Measurements from ENCODE around the gene CDK14.

DNA sequence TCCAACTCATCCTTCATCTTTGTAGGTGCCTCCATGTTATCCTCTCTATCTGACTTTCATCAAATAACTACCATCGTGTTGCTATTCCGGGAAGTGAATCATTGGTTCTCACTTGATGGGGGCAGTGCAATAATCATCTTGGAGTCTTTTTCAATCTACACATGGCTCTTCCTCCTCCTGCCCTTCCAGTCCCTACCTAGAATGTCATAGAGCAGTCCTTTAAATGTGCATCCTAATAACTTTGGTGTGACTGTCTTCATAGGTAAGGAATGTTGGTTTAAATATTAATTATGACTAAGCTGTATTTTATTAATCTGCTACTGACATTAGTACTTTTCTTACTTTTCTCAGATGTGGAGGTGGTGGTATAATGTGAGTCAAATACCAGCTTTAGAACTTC is 8.4 kb upstream of the CDK14 start:
- TF ChIP-seq, protein P1, sequence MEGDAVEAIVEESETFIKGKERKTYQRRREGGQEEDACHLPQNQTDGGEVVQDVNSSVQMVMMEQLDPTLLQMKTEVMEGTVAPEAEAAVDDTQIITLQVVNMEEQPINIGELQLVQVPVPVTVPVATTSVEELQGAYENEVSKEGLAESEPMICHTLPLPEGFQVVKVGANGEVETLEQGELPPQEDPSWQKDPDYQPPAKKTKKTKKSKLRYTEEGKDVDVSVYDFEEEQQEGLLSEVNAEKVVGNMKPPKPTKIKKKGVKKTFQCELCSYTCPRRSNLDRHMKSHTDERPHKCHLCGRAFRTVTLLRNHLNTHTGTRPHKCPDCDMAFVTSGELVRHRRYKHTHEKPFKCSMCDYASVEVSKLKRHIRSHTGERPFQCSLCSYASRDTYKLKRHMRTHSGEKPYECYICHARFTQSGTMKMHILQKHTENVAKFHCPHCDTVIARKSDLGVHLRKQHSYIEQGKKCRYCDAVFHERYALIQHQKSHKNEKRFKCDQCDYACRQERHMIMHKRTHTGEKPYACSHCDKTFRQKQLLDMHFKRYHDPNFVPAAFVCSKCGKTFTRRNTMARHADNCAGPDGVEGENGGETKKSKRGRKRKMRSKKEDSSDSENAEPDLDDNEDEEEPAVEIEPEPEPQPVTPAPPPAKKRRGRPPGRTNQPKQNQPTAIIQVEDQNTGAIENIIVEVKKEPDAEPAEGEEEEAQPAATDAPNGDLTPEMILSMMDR (IDR thresholded peaks at IDR 0.05): no peak
- no peak for TF ChIP-seq POLR2AphosphoS5 (IDR thresholded peaks at IDR 0.05)

Data from upper lobe of left lung (tissue), 4 donors.